HepG2 (cell line): ENCODE data around the gene NYAP2. TPM values are rescaled to one million over a fixed set of nuclear protein-coding genes. Genes with fewer than 3 reads are reported as not detected.

Source experiments
- ATAC-seq: fragments of 200-7000 bp; cut with Tn5 transposase; 3 replicates; pipeline ENCODE4 v1.9.1; 2020; ENCODE audit warnings: mild to moderate bottlenecking, moderate library complexity
- Bru-seq: library from RNA; stranded (reverse); fragments of 400-500 nt; gene quantifications from one replicate; lab custom pipeline; 2021; lab: Mats Ljungman, UMichigan
- BruChase-seq, 2 experiments: library from RNA; stranded (reverse); fragments of 400-500 nt; gene quantifications; one replicate each; lab custom pipeline; 2021; lab: Mats Ljungman, UMichigan
- BruUV-seq: library from RNA; stranded (reverse); fragments of 400-500 nt; replicated peaks from 2 replicates; lab custom pipeline; 2021; lab: Mats Ljungman, UMichigan
- CTCF ChIA-PET: fragments of 300-600 bp; formaldehyde crosslinking; extraction: SDS; loops from one replicate; lab custom pipeline; 2021; ENCODE audit warnings: low total read pairs, inconsistent platforms, low intra/inter-chr PET ratio; lab: Yijun Ruan, JAX
- POLR2A ChIA-PET: fragments of 350-600 bp; sonication (Branson Sonifier 250); formaldehyde crosslinking; loops from one replicate; lab custom pipeline; 2020; ENCODE audit warnings: antibody characterized with exemption, inconsistent platforms; lab: Yijun Ruan, JAX
- DNase-seq: peaks from one replicate; pipeline ENCODE4 v3.0.0-alpha.2; 2015; ENCODE audit warnings: low spot score
- FAIRE-seq: peaks from 3 replicates; lab custom pipeline; 2011; peaks lifted over from hg19 to GRCh38; lab: Jason Lieb, UNC
- H2AFZ ChIP-seq: one replicate; pipeline ENCODE4 v1.6.1; 2011; ENCODE audit warnings: low read length, inconsistent platforms
- H3K27ac ChIP-seq: fragments of 300-600 bp; 3 replicates; pipeline ENCODE4 v1.8.0; 2011; ENCODE audit warnings: mixed run types, mild to moderate bottlenecking, mixed read lengths, low read length, inconsistent platforms; ENCODE audit not compliant: insufficient read depth; ENCODE audit errors: extremely low read length
- H3K27me3 ChIP-seq, 2 experiments: fragments of 200-600 bp in 1 of 2; 2 replicates in 1 of 2; 3 replicates in 1 of 2; pipeline versions ENCODE4 v1.6.0 to v1.8.0; 2011; ENCODE audit warnings: low read length in 2 of 2, mild to moderate bottlenecking in 2 of 2, moderate library complexity in 2 of 2, inconsistent platforms in 1 of 2; ENCODE audit not compliant: insufficient read depth in 2 of 2, control insufficient read depth in 1 of 2
- H3K36me3 ChIP-seq, 2 experiments: fragments of 200-600 bp in 1 of 2; replicated peaks in 1 of 2; 2 replicates in 1 of 2; 3 replicates in 1 of 2; pipeline versions ENCODE4 v1.5.1 to v1.8.0; 2011; ENCODE audit warnings: low read length in 2 of 2, inconsistent platforms in 1 of 2; ENCODE audit not compliant: insufficient read depth in 2 of 2, control insufficient read depth in 1 of 2
- H3K4me1 ChIP-seq: 2 replicates; pipeline ENCODE4 v1.5.1; 2012; ENCODE audit warnings: low read length, inconsistent platforms; ENCODE audit not compliant: insufficient read depth
- H3K4me2 ChIP-seq: 2 replicates; pipeline ENCODE4 v1.6.0; 2011; ENCODE audit warnings: low read depth, low read length, inconsistent platforms
- H3K4me3 ChIP-seq, 3 experiments: fragments of 200-600 bp in 1 of 3; sonication (generic), shearing (Covaris generic) in 1 of 3; replicated peaks in 1 of 3; 2 replicates each; pipeline ENCODE4 v1.5.1; 2011 to 2016; ENCODE audit warnings: low read length in 3 of 3, inconsistent platforms in 2 of 3, low read depth in 2 of 3, mild to moderate bottlenecking in 2 of 3, control low read depth in 1 of 3, mixed read lengths in 1 of 3; ENCODE audit not compliant: insufficient read depth in 1 of 3
- H3K79me2 ChIP-seq: one replicate; pipeline ENCODE4 v1.6.1; 2011; ENCODE audit warnings: low read length, inconsistent platforms; ENCODE audit not compliant: insufficient read depth
- H3K9ac ChIP-seq: 2 replicates; pipeline ENCODE4 v1.6.0; 2011; ENCODE audit warnings: mild to moderate bottlenecking, low read depth, low read length, inconsistent platforms; ENCODE audit not compliant: insufficient read depth
- H3K9me3 ChIP-seq: 2 replicates; pipeline ENCODE4 v1.5.1; 2012; ENCODE audit warnings: mild to moderate bottlenecking, low read length
- H4K20me1 ChIP-seq: 2 replicates; pipeline ENCODE4 v1.6.0; 2011; ENCODE audit warnings: inconsistent platforms, mild to moderate bottlenecking, low read length, moderate library complexity; ENCODE audit not compliant: insufficient read depth
- ATM ChIP-seq: fragments of 450-650 bp; IDR thresholded peaks from 2 replicates; pipeline ENCODE4 v1.7.1; 2017; ENCODE audit warnings: mild to moderate bottlenecking, borderline replicate concordance
- CHD2 ChIP-seq: IDR thresholded peaks from 2 replicates; pipeline ENCODE4 v1.6.1; 2011; ENCODE audit warnings: low read depth, low read length, improper control_type of control experiment
- HOXA9 ChIP-seq: sonication (generic); formaldehyde crosslinking; IDR thresholded peaks from 2 replicates; pipeline ENCODE4 v1.8.1; 2022; ENCODE audit warnings: missing genetic modification reagents, mild to moderate bottlenecking, moderate library complexity, borderline replicate concordance
- IKZF1 ChIP-seq: fragments of 450-650 bp; IDR thresholded peaks from 2 replicates; pipeline ENCODE4 v1.7.1; 2016
- IKZF4 ChIP-seq: sonication (generic); formaldehyde crosslinking; IDR thresholded peaks from 2 replicates; pipeline ENCODE4 v1.5.1; 2020; ENCODE audit warnings: borderline replicate concordance, mild to moderate bottlenecking, low read depth, missing genetic modification reagents; ENCODE audit errors: not compliant biosample characterization
- JUND ChIP-seq: sonication (generic); formaldehyde crosslinking; IDR thresholded peaks from 2 replicates; pipeline ENCODE4 v1.8.0; 2022; ENCODE audit warnings: mild to moderate bottlenecking, missing genetic modification reagents
- MLLT10 ChIP-seq: sonication (generic); formaldehyde crosslinking; IDR thresholded peaks from 2 replicates; pipeline ENCODE4 v1.4.0; 2020; ENCODE audit warnings: missing genetic modification reagents
- NFATC3 ChIP-seq: sonication (generic); formaldehyde crosslinking; IDR thresholded peaks from 2 replicates; pipeline ENCODE4 v1.5.1; 2020; ENCODE audit warnings: mild to moderate bottlenecking, missing genetic modification reagents
- SP1 ChIP-seq, 2 experiments: fragments of 450-650 bp in 1 of 2; sonication (generic) in 1 of 2; formaldehyde crosslinking in 1 of 2; IDR thresholded peaks; 2 replicates each; pipeline versions ENCODE4 v1.4.0 to v1.6.1; 2016 to 2020; ENCODE audit warnings: missing genetic modification reagents in 1 of 2
- ZFP1 ChIP-seq: IDR thresholded peaks from 2 replicates; pipeline ENCODE4 v1.6.1; 2016
- ZFP36 ChIP-seq: fragments of 150-350 bp; IDR thresholded peaks from 2 replicates; pipeline ENCODE4 v1.6.1; 2018; ENCODE audit warnings: borderline replicate concordance, low read length, low read depth; ENCODE audit not compliant: partially characterized antibody
- ZNF556 ChIP-seq: sonication (generic); formaldehyde crosslinking; IDR thresholded peaks from 2 replicates; pipeline ENCODE4 v1.4.0; 2020; ENCODE audit warnings: mild to moderate bottlenecking, missing genetic modification reagents, borderline replicate concordance
- ZNF598 ChIP-seq: sonication (generic); formaldehyde crosslinking; IDR thresholded peaks from 2 replicates; pipeline ENCODE4 v1.5.1; 2020; ENCODE audit warnings: mild to moderate bottlenecking, missing genetic modification reagents, borderline replicate concordance
- ZNF629 ChIP-seq: sonication (generic); formaldehyde crosslinking; conservative IDR thresholded peaks from 2 replicates; pipeline ENCODE4 v1.5.0; 2020; ENCODE audit warnings: missing genetic modification reagents
- WGBS: methylation state at CpG from one replicate; pipeline ENCODE4 v1.1.6; 2017; ENCODE audit warnings: low lambda C conversion rate; 5-methylcytosine and 5-hydroxymethylcytosine counted together
- in situ Hi-C: cut with HindIII; loops from 2 replicates; pipeline ENCODE4 v1.10.0; 2017; ENCODE audit warnings: low pct_unique_long_range_greater_than_20kb; ENCODE audit not compliant: extremely low pct_ligation_motif_present
- intact Hi-C: fragments of 100-400 bp; cut with micrococcal nuclease; formaldehyde crosslinking; loops from one replicate; pipeline ENCODE4 v1.10.0; 2022; ENCODE audit not compliant: unreplicated experiment
- long read RNA-seq, 2 experiments: library from RNA in 1 of 2; library from polyadenylated mRNA in 1 of 2; stranded (forward) in 1 of 2; unstranded in 1 of 2; transcript quantifications; one replicate each; pipeline ENCODE4 v2.0.0, GENCODE V29; 2019 to 2022
- polyA minus RNA-seq, 3 experiments: library from RNA; depleted of rRNA, polyadenylated mRNA; stranded (reverse); fragments of >200 nt; gene quantifications; 2 replicates each; pipeline ENCODE4 v1.2.3, GENCODE V29; 2011; ENCODE audit warnings: low replicate concordance in 1 of 3
- polyA plus RNA-seq, 8 experiments: library from polyadenylated mRNA; depleted of rRNA in 3 of 8; stranded (reverse) in 7 of 8; unstranded in 1 of 8; fragments of >200 nt; fragmentation: Illumina TruSeq in 4 of 8; extraction: Trizol in 4 of 8; gene quantifications; 2 replicates each; pipeline versions ENCODE4 v1.2.1 to v1.2.3, GENCODE V29; 2011 to 2016; ENCODE audit warnings: low read depth in 4 of 8, missing spikeins in 1 of 8, mixed read lengths in 1 of 8; ENCODE audit not compliant: insufficient read depth in 1 of 8
- total RNA-seq, 5 experiments: library from RNA; depleted of rRNA; stranded (reverse); fragments of >200 nt; fragmentation: Illumina TruSeq; extraction: Trizol; gene quantifications; 2 replicates each; pipeline ENCODE4 v1.2.3, GENCODE V29; 2016; ENCODE audit warnings: low read depth in 1 of 5
- TF ChIP-seq, protein P1 (sequence below): sonication (generic); formaldehyde crosslinking; IDR thresholded peaks from 2 replicates; pipeline ENCODE4 v1.8.1; 2022; ENCODE audit warnings: low read depth, mild to moderate bottlenecking, missing genetic modification reagents

NYAP2 gene
- total RNA-seq (2016; rRNA removed; fragmentation: Illumina TruSeq; extraction: Trizol) (not detected in 2 replicates), polyA plus RNA-seq (2011; rRNA removed) (not detected in 2 replicates), polyA minus RNA-seq (2011; rRNA and poly(A)+ RNA removed; ENCODE audit: low replicate concordance) (4.4 TPM in 1 of 2 replicates, not detected in the other), Bru-seq, nascent RNA (percentile 0 among the genes with signal in this experiment), BruChase-seq, experiment 1, labeled RNA remaining after a 6-hour chase (not detected), BruChase-seq, experiment 2, labeled RNA remaining after a 2-hour chase (percentile 1 among the genes with signal in this experiment)
- not detected in 2 replicates for total RNA-seq (2016; cell fraction: cytosol; rRNA removed; fragmentation: Illumina TruSeq; extraction: Trizol; ENCODE audit: low read depth)
- not detected in 2 replicates for total RNA-seq (2016; cell fraction: insoluble cytoplasmic fraction; rRNA removed; fragmentation: Illumina TruSeq; extraction: Trizol)
- total RNA-seq (2016; cell fraction: membrane; rRNA removed; fragmentation: Illumina TruSeq; extraction: Trizol), result not detected in 2 replicates
- total RNA-seq (2016; cell fraction: nucleus; rRNA removed; fragmentation: Illumina TruSeq; extraction: Trizol), result not detected in 2 replicates
- polyA plus RNA-seq (2011; cell fraction: cytosol; rRNA removed), result not detected in 2 replicates
- not detected in 2 replicates for polyA plus RNA-seq (2011; cell fraction: nucleus; rRNA removed)
- polyA plus RNA-seq (2012), result not detected in 2 replicates
- not detected in 2 replicates for polyA plus RNA-seq (2016; cell fraction: cytosol; fragmentation: Illumina TruSeq; extraction: Trizol; ENCODE audit: low read depth)
- not detected in 2 replicates for polyA plus RNA-seq (2016; cell fraction: insoluble cytoplasmic fraction; fragmentation: Illumina TruSeq; extraction: Trizol; ENCODE audit: low read depth)
- not detected in 2 replicates for polyA plus RNA-seq (2016; cell fraction: membrane; fragmentation: Illumina TruSeq; extraction: Trizol; ENCODE audit: low read depth)
- not detected in 2 replicates for polyA plus RNA-seq (2016; cell fraction: nucleus; fragmentation: Illumina TruSeq; extraction: Trizol; ENCODE audit: insufficient read depth, low read depth)
- polyA minus RNA-seq (2011; cell fraction: cytosol; rRNA and poly(A)+ RNA removed), result 0.20 TPM in 1 of 2 replicates, not detected in the other
- polyA minus RNA-seq (2011; cell fraction: nucleus; rRNA and poly(A)+ RNA removed), result not detected in 2 replicates
- long read RNA-seq, experiment 1, result 0 reads
- long read RNA-seq, experiment 2, partial matches to known transcripts, result 0 of 1 reads
- long read RNA-seq, experiment 2, other reads (novel, unspliced or antisense), result 1 of 1 reads

DNA sequence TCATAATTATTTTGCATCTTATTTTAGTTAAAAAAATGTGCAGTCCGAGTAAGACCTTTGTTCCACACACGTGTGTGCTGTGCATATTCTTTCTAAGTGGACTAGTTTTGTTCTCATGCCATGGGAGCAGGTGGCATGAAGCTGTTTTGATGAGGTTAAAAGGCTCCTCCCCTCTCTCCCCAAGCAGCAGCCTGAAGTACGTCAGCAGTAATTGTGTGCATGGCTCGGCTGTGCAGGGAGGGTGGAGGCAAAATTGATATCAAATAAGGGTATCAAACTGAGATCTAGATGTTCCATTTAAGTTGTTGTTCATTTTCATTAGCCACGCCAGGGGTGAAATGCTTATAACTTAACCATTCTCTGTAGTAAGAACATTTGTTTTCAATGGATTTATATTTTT is at the start of gene NYAP2:
NYAP2 (plus strand) TSS at position 207 of the 400 bp plus-strand sequence. CDS start 9,171 bp downstream, outside the sequence.
- BruUV-seq, result no TSS peak
- Histone ChIP-seq H3K9ac (no peak within 1 kb of the TSS), H3K4me2 (no peak within 1 kb of the TSS)

More for the DNA sequence above, at the start of gene NYAP2:
- H3K9me3 ChIP-seq, result no peaks in the 10 kb centered on the region
- no peak for ATAC-seq
- no peak for TF ChIP-seq IKZF1
- no peak for TF ChIP-seq ZNF598 (CRISPR knock-in tag)
- TF ChIP-seq ZNF629 (CRISPR knock-in tag), result no peak
- TF ChIP-seq MLLT10 (CRISPR knock-in tag), result no peak
- TF ChIP-seq ZFP1 (CRISPR knock-in tag), result no peak
- no peak for TF ChIP-seq IKZF4 (CRISPR knock-in tag)
- no peak for TF ChIP-seq NFATC3 (CRISPR knock-in tag)
- no peak for TF ChIP-seq ZNF556 (CRISPR knock-in tag)
- no peak for TF ChIP-seq ATM
- TF ChIP-seq ZFP36, result no peak
- no peak for TF ChIP-seq SP1 (IDR thresholded peaks at IDR 0.05)
- no peak for TF ChIP-seq SP1 (CRISPR knock-in tag; IDR thresholded peaks at IDR 0.05)
- TF ChIP-seq, protein P1, sequence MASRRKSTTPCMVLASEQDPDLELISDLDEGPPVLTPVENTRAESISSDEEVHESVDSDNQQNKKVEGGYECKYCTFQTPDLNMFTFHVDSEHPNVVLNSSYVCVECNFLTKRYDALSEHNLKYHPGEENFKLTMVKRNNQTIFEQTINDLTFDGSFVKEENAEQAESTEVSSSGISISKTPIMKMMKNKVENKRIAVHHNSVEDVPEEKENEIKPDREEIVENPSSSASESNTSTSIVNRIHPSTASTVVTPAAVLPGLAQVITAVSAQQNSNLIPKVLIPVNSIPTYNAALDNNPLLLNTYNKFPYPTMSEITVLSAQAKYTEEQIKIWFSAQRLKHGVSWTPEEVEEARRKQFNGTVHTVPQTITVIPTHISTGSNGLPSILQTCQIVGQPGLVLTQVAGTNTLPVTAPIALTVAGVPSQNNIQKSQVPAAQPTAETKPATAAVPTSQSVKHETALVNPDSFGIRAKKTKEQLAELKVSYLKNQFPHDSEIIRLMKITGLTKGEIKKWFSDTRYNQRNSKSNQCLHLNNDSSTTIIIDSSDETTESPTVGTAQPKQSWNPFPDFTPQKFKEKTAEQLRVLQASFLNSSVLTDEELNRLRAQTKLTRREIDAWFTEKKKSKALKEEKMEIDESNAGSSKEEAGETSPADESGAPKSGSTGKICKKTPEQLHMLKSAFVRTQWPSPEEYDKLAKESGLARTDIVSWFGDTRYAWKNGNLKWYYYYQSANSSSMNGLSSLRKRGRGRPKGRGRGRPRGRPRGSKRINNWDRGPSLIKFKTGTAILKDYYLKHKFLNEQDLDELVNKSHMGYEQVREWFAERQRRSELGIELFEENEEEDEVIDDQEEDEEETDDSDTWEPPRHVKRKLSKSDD (CRISPR knock-in tag), result no peak
- no peak for TF ChIP-seq JUND (CRISPR knock-in tag)
- no peak for TF ChIP-seq CHD2
- TF ChIP-seq HOXA9, result no peak
- in situ Hi-C loops, result no loop called here
- H4K20me1 ChIP-seq, result no peaks in the 10 kb centered on the region
- H3K4me1 ChIP-seq, result no peaks in the 10 kb centered on the region
- WGBS, result 2% methylated on average over 5 of the region's 5 CpGs
- ChIA-PET POLR2A (no interaction called here), CTCF (no interaction called here)
- intact Hi-C loops, result no loop called here
- no peak for DNase-seq
- no peaks in the 10 kb centered on the region for H3K79me2 ChIP-seq
- no peak within 1 kb of the TSS for H2AFZ ChIP-seq
- no peaks in the 10 kb centered on the region for H3K36me3 ChIP-seq
- H3K27ac ChIP-seq, result no peak within 1 kb of the TSS
- no peaks in the 10 kb centered on the region for H3K27me3 ChIP-seq
- FAIRE-seq, result no peak
- H3K4me3 ChIP-seq, result no peak within 1 kb of the TSS
